Ishikawa (cell line): Measurements from ENCODE around the gene CSNK1E.

Experiments
- CEBPB ChIP-seq: IDR thresholded peaks from 2 replicates; pipeline ENCODE4 v1.6.1; 2012
- CREB1 ChIP-seq: IDR thresholded peaks from 2 replicates; pipeline ENCODE4 v1.6.1; 2012; ENCODE audit warnings: low read depth
- EGR1 ChIP-seq: IDR thresholded peaks from 2 replicates; pipeline ENCODE4 v1.6.1; 2012
- EP300 ChIP-seq: IDR thresholded peaks from 2 replicates; pipeline ENCODE4 v1.6.1; 2012; ENCODE audit warnings: borderline replicate concordance
- FOXM1 ChIP-seq: IDR thresholded peaks from 2 replicates; pipeline ENCODE4 v1.6.1; 2012; ENCODE audit warnings: low read depth, borderline replicate concordance
- NFIC ChIP-seq: IDR thresholded peaks from 2 replicates; pipeline ENCODE4 v1.6.1; 2012
- RAD21 ChIP-seq: IDR thresholded peaks from 2 replicates; pipeline ENCODE4 v1.6.1; 2012; ENCODE audit warnings: low read depth
- TAF1 ChIP-seq: IDR thresholded peaks from 2 replicates; pipeline ENCODE4 v1.6.1; 2012; ENCODE audit warnings: low read depth, mild to moderate bottlenecking
- TCF12 ChIP-seq: IDR thresholded peaks from 2 replicates; pipeline ENCODE4 v1.6.1; 2012; ENCODE audit warnings: low read depth
- TEAD4 ChIP-seq: IDR thresholded peaks from 2 replicates; pipeline ENCODE4 v1.6.1; 2012
- YY1 ChIP-seq: IDR thresholded peaks from 2 replicates; pipeline ENCODE4 v1.6.1; 2012; ENCODE audit warnings: low read depth
- ZBTB7A ChIP-seq: IDR thresholded peaks from 2 replicates; pipeline ENCODE4 v1.6.1; 2012; ENCODE audit warnings: low read depth
- TF ChIP-seq, protein P1 (sequence below): IDR thresholded peaks from 2 replicates; pipeline ENCODE4 v1.6.1; 2012
- TF ChIP-seq, protein P2 (sequence below): IDR thresholded peaks from 2 replicates; pipeline ENCODE4 v1.6.1; 2012; ENCODE audit warnings: low read depth, mild to moderate bottlenecking
- TF ChIP-seq, protein P3 (sequence below): IDR thresholded peaks from 2 replicates; pipeline ENCODE4 v1.6.1; 2012

CSNK1E gene

DNA sequence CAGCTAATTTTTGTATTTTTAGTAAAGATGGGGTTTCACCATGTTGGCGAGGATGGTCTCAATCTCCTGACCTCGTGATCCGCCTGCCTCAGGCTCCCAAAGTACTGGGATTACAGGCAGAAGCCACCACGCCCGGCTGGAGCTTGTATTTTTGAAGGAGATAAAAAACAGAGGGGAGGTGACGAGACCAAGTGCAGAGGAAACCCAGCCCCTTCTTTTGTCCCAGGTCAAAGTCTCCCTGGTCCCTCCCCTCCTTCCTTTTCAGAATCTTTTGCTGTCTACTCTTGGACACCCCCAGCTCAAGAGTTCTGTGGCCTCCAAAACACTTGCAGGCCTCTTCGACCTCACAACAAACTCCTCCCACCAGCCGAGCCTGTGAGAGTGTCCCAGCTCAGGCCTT, 32.2 kb downstream of the CSNK1E start:
- no peak for TF ChIP-seq EGR1
- TF ChIP-seq CREB1 = no peak
- TF ChIP-seq TAF1 = no peak
- TF ChIP-seq RAD21 = no peak
- TF ChIP-seq, protein P1, sequence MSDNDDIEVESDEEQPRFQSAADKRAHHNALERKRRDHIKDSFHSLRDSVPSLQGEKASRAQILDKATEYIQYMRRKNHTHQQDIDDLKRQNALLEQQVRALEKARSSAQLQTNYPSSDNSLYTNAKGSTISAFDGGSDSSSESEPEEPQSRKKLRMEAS = no peak
- TF ChIP-seq EP300 = no peak
- TF ChIP-seq, protein P2, sequence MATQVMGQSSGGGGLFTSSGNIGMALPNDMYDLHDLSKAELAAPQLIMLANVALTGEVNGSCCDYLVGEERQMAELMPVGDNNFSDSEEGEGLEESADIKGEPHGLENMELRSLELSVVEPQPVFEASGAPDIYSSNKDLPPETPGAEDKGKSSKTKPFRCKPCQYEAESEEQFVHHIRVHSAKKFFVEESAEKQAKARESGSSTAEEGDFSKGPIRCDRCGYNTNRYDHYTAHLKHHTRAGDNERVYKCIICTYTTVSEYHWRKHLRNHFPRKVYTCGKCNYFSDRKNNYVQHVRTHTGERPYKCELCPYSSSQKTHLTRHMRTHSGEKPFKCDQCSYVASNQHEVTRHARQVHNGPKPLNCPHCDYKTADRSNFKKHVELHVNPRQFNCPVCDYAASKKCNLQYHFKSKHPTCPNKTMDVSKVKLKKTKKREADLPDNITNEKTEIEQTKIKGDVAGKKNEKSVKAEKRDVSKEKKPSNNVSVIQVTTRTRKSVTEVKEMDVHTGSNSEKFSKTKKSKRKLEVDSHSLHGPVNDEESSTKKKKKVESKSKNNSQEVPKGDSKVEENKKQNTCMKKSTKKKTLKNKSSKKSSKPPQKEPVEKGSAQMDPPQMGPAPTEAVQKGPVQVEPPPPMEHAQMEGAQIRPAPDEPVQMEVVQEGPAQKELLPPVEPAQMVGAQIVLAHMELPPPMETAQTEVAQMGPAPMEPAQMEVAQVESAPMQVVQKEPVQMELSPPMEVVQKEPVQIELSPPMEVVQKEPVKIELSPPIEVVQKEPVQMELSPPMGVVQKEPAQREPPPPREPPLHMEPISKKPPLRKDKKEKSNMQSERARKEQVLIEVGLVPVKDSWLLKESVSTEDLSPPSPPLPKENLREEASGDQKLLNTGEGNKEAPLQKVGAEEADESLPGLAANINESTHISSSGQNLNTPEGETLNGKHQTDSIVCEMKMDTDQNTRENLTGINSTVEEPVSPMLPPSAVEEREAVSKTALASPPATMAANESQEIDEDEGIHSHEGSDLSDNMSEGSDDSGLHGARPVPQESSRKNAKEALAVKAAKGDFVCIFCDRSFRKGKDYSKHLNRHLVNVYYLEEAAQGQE = no peak
- no peak for TF ChIP-seq TCF12
- no peak for TF ChIP-seq NFIC
- no peak for TF ChIP-seq FOXM1
- TF ChIP-seq ZBTB7A = no peak
- TF ChIP-seq YY1 = no peak
- no peak for TF ChIP-seq CEBPB
- TF ChIP-seq, protein P3, sequence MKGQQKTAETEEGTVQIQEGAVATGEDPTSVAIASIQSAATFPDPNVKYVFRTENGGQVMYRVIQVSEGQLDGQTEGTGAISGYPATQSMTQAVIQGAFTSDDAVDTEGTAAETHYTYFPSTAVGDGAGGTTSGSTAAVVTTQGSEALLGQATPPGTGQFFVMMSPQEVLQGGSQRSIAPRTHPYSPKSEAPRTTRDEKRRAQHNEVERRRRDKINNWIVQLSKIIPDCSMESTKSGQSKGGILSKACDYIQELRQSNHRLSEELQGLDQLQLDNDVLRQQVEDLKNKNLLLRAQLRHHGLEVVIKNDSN = no peak
- no peak for TF ChIP-seq TEAD4

DNA sequence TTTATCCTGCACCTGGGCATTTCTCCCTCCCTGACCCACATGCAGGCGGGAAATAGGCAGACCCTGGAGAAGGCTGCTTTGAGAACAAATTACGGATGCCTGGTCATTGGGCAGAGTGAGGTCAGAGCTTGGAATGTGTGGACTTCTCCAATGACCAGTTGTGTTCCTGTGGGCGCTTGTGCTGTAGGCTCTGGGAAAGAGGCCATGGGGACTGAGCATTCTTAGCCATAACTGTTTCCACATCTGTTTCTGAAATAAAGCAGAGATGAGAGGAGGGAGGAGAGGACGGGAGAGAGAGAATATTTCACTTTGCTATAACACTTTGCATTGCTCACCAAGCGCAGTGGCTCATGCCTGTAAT, 33.2 kb downstream of the CSNK1E start:
- TF ChIP-seq NFIC = no peak
- no peak for TF ChIP-seq ZBTB7A
- no peak for TF ChIP-seq EGR1
- no peak for TF ChIP-seq TEAD4
- no peak for TF ChIP-seq FOXM1
- no peak for TF ChIP-seq CREB1
- TF ChIP-seq, protein P1 = no peak
- TF ChIP-seq CEBPB = no peak
- no peak for TF ChIP-seq EP300
- TF ChIP-seq TAF1 = no peak
- TF ChIP-seq RAD21 = no peak
- TF ChIP-seq, protein P3 = no peak
- TF ChIP-seq TCF12 = no peak
- TF ChIP-seq YY1 = no peak

DNA sequence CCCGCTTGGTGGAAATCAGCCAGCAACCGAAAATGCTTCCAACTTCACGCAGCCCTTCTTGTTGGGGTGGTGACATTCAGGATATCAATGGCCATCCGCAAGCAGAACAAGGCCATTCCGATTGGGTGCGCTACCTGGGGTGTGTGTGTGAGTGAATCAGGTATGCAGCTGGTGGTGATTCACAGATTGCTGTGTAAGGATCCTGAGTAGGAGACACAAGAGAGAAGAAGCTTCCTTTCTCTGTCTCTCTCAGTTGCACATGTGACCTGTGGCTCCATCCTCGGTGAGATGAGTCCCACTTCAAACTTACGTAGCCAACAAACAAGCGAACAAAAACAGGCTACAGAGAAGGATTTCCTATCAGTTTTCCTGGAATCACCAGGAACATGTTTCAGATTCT, 34.8 kb downstream of the CSNK1E start:
- TF ChIP-seq, protein P3 = no peak

DNA sequence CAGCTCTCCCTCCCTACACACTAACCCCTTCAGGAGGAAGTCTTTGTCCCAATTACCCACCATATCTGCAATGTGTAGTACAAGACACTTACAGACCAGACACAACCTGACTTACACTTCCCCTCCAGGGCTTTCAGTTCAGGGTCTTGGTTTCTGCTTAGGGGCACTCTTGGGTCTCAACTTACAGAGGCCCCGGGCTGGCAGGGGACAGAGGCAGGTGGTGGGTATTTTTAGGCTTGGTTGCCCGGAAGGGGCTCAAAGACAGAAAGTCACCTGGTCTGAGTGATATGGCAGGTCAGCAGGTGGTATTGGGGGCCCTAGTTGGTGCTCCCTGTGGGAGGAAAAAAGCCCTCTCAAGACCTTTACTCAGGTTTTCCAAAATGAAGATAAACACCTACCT, 41.1 kb downstream of the CSNK1E start:
- TF ChIP-seq, protein P3 = no peak
- TF ChIP-seq TCF12 (no peak), NFIC (no peak), FOXM1 (no peak), TEAD4 (no peak), CREB1 (no peak), ZBTB7A (no peak), YY1 (no peak)

DNA sequence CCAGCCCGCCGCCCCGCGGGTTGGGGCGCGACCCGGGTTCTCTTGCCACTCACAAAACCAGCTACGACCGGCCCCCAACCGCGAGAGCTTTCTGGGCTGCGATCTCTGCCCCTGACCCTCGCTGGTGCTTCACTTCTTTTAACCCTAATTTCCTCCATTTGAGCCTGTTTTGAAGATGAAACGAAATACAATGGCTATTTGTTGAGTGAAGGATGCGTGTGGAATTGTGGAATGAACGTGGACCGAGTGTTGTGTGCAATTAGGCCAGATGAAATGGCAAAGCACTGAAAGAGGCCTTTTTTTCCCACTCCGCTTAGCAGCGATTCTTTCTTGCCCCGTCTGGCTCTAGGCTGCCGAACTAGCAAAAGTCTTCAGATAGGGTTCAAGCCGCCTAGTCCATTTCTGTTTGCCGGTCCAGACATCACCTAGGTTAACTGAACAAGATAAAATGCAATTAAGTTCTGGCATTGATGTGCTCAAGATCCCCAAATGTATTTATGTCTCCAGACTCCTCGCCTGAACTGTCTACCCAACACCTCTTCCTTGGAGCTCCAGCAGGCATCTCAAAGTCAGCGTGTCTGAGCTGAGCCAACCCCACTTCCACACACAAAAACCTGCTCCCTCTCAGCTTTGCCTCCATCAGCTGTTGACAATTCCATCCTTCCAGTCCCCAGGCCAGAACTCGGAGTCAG, 44.0 kb downstream of the CSNK1E start:
- TF ChIP-seq EGR1 (no peak), EP300 (no peak), TCF12 (no peak), YY1 (no peak), CREB1 (no peak), TAF1 (no peak), TEAD4 (no peak), FOXM1 (no peak), RAD21 (no peak), ZBTB7A (no peak), NFIC (no peak), CEBPB (no peak)
- TF ChIP-seq, protein P1 = no peak; the same call in 1 of the 2 replicates
- TF ChIP-seq, protein P3 = no peak
